ENCODE measurements around the gene ADCYAP1R1.

DNA sequence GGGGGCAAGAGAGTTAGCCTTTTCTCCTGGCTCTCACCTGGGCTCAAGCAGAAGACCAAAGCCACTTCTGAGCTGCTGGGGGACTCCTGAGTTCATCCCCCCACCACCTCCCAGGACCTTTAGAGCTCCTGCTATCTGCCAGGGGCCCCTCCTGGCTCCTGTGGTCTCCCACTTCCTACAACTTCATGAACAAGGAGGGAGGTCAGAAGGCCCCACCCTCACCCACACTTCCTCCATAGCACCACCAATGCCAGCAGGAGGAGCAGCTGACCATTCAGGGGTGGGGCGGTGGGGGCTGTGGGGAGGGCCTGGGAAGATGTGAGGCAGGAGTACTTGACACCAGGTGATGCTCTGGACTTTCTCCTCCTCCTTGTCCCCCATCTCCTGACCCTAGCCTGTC lies 32.6 kb upstream of the ADCYAP1R1 start:
- TF ChIP-seq, protein P1, sequence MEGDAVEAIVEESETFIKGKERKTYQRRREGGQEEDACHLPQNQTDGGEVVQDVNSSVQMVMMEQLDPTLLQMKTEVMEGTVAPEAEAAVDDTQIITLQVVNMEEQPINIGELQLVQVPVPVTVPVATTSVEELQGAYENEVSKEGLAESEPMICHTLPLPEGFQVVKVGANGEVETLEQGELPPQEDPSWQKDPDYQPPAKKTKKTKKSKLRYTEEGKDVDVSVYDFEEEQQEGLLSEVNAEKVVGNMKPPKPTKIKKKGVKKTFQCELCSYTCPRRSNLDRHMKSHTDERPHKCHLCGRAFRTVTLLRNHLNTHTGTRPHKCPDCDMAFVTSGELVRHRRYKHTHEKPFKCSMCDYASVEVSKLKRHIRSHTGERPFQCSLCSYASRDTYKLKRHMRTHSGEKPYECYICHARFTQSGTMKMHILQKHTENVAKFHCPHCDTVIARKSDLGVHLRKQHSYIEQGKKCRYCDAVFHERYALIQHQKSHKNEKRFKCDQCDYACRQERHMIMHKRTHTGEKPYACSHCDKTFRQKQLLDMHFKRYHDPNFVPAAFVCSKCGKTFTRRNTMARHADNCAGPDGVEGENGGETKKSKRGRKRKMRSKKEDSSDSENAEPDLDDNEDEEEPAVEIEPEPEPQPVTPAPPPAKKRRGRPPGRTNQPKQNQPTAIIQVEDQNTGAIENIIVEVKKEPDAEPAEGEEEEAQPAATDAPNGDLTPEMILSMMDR (IDR thresholded peaks at IDR 0.05) = no peak
- no peak for TF ChIP-seq EZH2 (IDR thresholded peaks at IDR 0.05; ENCODE audit: borderline replicate concordance, insufficient read depth, low read depth, low read length, poor library complexity, severe bottlenecking)
